ENCODE results near the gene MBD3L5. TPM values are rescaled to one million over a fixed set of nuclear protein-coding genes. Genes with fewer than 3 reads are reported as not detected.

The MBD3L5 gene
- total and polyA plus RNA-seq, 3 donors from 2014 or later = not detected

DNA sequence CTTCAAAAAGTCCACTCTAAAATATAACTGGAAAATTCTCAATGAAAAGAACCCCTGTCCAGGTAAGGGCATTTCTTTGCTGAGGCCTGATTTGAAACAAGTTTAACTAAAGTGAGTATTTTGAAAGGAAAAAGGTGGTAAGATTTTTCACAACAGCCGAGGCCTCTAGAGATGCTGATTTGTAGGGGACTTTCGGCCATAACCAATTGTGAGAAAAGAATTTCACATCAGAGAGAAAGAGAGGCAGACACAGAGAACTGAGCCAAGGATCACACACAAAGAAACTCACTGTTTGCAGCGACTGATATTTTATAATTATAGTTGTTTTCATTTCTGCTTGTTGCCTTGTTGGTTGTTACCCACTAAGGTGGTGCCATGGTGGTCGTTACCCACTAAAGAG lies 33.6 kb upstream of the MBD3L5 start:
- H3K4me3 ChIP-seq = no peak overlapping the region
- no peak for DNase-seq
- intact Hi-C loops (cut with DNase I; ENCODE audit: low total_unique reads) = no loop called here
- H3K4me1 ChIP-seq = no peaks in the 10 kb centered on the region
- H3K27ac ChIP-seq = no peak overlapping the region
- H3K36me3 ChIP-seq (ENCODE audit: low read depth, missing control alignments) = no peaks in the 10 kb centered on the region
- WGBS, 2 donors = 71 to 75% methylated on average over 4 of the region's 4 CpGs
- no peaks in the 10 kb centered on the region for H3K9me3 ChIP-seq
- TF ChIP-seq POLR2A (IDR thresholded peaks at IDR 0.05) = no peak
- TF ChIP-seq, protein P1, sequence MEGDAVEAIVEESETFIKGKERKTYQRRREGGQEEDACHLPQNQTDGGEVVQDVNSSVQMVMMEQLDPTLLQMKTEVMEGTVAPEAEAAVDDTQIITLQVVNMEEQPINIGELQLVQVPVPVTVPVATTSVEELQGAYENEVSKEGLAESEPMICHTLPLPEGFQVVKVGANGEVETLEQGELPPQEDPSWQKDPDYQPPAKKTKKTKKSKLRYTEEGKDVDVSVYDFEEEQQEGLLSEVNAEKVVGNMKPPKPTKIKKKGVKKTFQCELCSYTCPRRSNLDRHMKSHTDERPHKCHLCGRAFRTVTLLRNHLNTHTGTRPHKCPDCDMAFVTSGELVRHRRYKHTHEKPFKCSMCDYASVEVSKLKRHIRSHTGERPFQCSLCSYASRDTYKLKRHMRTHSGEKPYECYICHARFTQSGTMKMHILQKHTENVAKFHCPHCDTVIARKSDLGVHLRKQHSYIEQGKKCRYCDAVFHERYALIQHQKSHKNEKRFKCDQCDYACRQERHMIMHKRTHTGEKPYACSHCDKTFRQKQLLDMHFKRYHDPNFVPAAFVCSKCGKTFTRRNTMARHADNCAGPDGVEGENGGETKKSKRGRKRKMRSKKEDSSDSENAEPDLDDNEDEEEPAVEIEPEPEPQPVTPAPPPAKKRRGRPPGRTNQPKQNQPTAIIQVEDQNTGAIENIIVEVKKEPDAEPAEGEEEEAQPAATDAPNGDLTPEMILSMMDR (IDR thresholded peaks at IDR 0.05) = no peak
- H3K27me3 ChIP-seq = no peaks in the 10 kb centered on the region

DNA sequence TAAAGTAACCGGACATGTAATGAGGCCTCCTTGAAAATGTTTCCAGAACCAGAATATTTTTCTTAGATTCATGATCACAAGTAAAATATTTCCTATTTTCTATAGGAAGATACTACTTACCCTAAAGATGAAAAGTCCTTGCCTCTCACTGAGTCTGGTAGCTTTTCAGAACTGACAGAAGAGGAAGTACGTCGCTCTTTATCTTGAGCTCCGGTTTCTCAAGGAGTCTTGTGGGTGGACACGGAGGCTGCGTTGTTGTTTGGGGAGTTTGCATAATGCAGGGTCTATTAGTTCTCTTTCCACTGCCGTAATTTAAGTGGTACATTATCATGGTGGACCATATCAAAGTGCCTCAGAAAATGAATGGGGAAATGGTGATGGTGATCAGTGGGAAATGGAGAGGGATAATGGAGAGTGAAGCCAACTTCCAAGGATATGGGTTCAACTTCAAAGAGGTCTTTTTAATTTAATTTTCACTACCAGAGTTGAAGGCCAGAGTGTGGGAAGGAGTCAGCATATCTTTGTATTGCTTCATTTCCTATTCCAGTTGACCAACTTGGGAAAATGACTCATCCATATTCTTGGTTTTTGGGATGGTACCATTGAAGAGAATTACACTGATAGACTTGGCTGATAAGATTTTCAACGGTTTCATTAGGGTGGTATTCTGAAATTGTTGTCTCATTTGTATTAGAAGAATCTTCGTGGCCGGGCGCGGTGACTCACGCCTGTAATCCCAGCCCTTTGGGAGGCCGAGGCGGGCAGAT lies 32.5 kb upstream of the MBD3L5 start:
- WGBS, 2 donors = 88% methylated on average over 15 of the region's 15 CpGs
- Histone ChIP-seq H3K36me3 (ENCODE audit: low read depth, missing control alignments) (no peaks in the 10 kb centered on the region), H3K27ac (no peak overlapping the region), H3K27me3 (no peaks in the 10 kb centered on the region), H3K4me3 (no peak overlapping the region), H3K4me1 (no peaks in the 10 kb centered on the region), H3K9me3 (no peaks in the 10 kb centered on the region)
- intact Hi-C loops (cut with DNase I; ENCODE audit: low total_unique reads) = no loop called here
- TF ChIP-seq, protein P1 (IDR thresholded peaks at IDR 0.05) = no peak
- TF ChIP-seq POLR2A (IDR thresholded peaks at IDR 0.05) = no peak
- no peak for DNase-seq

DNA sequence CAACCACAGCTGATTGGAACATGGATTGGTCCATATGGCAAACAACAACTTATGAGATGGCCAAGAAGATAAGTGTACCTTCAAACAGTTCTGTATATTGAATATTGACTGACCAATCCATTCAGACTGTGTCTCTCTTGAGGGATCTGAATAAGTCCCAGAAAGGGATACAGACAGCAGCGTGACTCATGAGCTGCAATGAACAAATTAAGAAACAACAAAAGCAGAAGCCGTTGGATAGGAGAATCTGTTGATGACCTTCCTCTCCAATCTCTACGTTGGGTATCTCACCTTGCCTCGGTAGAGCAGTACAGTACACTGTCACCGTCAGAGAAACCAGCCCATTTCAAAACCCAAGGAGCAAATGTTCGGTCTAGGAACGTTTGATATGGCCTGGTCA lies 30.4 kb upstream of the MBD3L5 start:
- H3K27me3 ChIP-seq = no peaks in the 10 kb centered on the region
- H3K36me3 ChIP-seq (ENCODE audit: low read depth, missing control alignments) = no peaks in the 10 kb centered on the region
- H3K27ac ChIP-seq = no peak overlapping the region
- H3K4me1 ChIP-seq = no peaks in the 10 kb centered on the region
- TF ChIP-seq, protein P1 (IDR thresholded peaks at IDR 0.05) = no peak
- no peak for TF ChIP-seq POLR2A (IDR thresholded peaks at IDR 0.05)
- 71 to 74% methylated on average over 7 of the region's 7 CpGs for WGBS, 2 donors
- H3K9me3 ChIP-seq = no peaks in the 10 kb centered on the region
- intact Hi-C loops (cut with DNase I; ENCODE audit: low total_unique reads) = no loop called here
- DNase-seq = no peak
- no peak overlapping the region for H3K4me3 ChIP-seq

DNA sequence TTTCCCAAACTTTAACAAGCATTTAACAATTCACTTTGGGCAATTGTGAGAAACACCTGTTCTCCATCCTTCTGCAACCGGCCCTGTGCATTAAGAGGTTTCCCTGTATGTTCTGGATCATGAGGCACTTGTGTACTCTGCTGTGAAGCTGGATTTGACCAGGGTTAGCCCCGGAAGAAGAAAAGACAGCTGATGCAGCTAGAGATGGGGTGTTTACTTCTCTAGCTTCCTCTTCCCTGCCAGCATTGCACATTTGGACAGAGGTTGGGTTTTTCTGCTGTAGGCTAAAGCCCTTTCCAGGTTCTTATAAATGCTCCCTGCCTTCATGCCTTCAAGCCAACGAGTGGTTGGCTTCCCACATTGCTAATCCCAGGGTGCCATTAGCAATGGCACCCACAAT lies 30.0 kb upstream of the MBD3L5 start:
- H3K27me3 ChIP-seq = no peaks in the 10 kb centered on the region
- no peak for DNase-seq
- no peak overlapping the region for H3K27ac ChIP-seq

More for the DNA sequence above, 30.0 kb upstream of the MBD3L5 start:
- TF ChIP-seq POLR2A (IDR thresholded peaks at IDR 0.05) = no peak
- TF ChIP-seq, protein P1 (IDR thresholded peaks at IDR 0.05) = no peak
- H3K4me3 ChIP-seq = no peak overlapping the region
- H3K9me3 ChIP-seq = no peaks in the 10 kb centered on the region
- intact Hi-C loops (cut with DNase I; ENCODE audit: low total_unique reads) = no loop called here
- no peaks in the 10 kb centered on the region for H3K4me1 ChIP-seq
- WGBS, 2 donors = 63 to 75% methylated on average over 3 of the region's 3 CpGs
- no peaks in the 10 kb centered on the region for H3K36me3 ChIP-seq (ENCODE audit: low read depth, missing control alignments)

Data from testis (tissue), 3 donors.